Activated CD8-positive, alpha-beta T cell treated with anti-CD3 and anti-CD28 coated beads for 36 hours (primary cell): ENCODE measurements around the gene RAPGEF1. TPM values are rescaled to one million over a fixed set of nuclear protein-coding genes. Genes with fewer than 3 reads are reported as not detected.

Experiments used
- ATAC-seq: fragments of 200-7000 bp; cut with Tn5 transposase; one replicate; pipeline ENCODE4 v1.10.0; 2021; ENCODE audit warnings: mild to moderate bottlenecking, moderate library complexity
- CTCF ChIA-PET: fragments of 350-600 bp; sonication (Branson Sonifier 250); formaldehyde crosslinking; loops from one replicate; lab custom pipeline; 2021; ENCODE audit warnings: antibody characterized with exemption; lab: Charles Lee
- POLR2A ChIA-PET: fragments of 350-600 bp; sonication (Branson Sonifier 250); formaldehyde crosslinking; loops from one replicate; lab custom pipeline; 2021; ENCODE audit warnings: antibody characterized with exemption; lab: Charles Lee
- DNase-seq: peaks from one replicate; pipeline ENCODE4 v3.0.0-alpha.2; 2020
- H3K27ac Mint-ChIP-seq: one replicate; pipeline ENCODE4 v1.8.0; 2021; ENCODE audit warnings: mild to moderate bottlenecking, mixed read lengths
- H3K27me3 Mint-ChIP-seq: one replicate; pipeline ENCODE4 v1.8.0; 2021; ENCODE audit warnings: mixed read lengths
- H3K36me3 Mint-ChIP-seq: one replicate; pipeline ENCODE4 v1.8.0; 2021; ENCODE audit warnings: low read depth, mixed read lengths
- H3K4me1 Mint-ChIP-seq: one replicate; pipeline ENCODE4 v1.8.0; 2021; ENCODE audit warnings: low read depth, mixed read lengths
- H3K4me3 Mint-ChIP-seq: one replicate; pipeline ENCODE4 v1.8.0; 2021; ENCODE audit warnings: mild to moderate bottlenecking, moderate library complexity, mixed read lengths
- H3K9me3 Mint-ChIP-seq: one replicate; pipeline ENCODE4 v1.8.0; 2021; ENCODE audit warnings: mixed read lengths
- intact Hi-C: fragments of 100-400 bp; cut with micrococcal nuclease; formaldehyde crosslinking; loops from one replicate; pipeline ENCODE4 v1.10.0; 2022
- total RNA-seq, 2 experiments: library from RNA; stranded (reverse); gene quantifications; one replicate each; pipeline ENCODE4 v1.2.3, GENCODE V29; 2021
- TF ChIP-seq, protein P1 (sequence below): fragments of 200-600 bp; IDR thresholded peaks from one replicate; pipeline ENCODE4 v1.8.0; 2022; ENCODE audit warnings: antibody characterized with exemption, mild to moderate bottlenecking

RAPGEF1 gene
- total RNA-seq, 2 experiments from 2014 or later = 84.5 to 85.2 TPM

DNA sequence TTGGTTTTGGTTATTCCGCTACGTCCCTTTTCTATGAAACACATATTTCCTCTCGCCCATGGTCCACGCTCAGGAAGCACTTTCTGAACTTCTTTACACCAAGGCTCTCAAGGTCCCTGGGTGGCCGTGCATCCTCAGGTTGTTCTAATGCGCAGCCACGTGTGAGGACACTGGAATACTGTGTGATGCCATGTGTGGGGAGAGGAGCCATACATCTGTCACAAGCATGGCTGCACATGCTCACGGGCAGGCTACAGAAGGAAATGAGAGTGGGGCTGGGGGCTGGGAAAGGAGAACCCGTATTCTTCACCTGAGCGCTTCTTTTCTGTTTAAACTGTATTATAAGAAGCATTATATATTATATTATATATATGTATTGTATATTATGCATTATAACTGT, 157.8 kb downstream of the RAPGEF1 start:
- Mint-ChIP-seq H3K27ac (no peak overlapping the region), H3K4me1 (peaks cover 48% of the 10 kb centered on the region), H3K36me3 (peaks cover 41% of the 10 kb centered on the region), H3K9me3 (no peaks in the 10 kb centered on the region), H3K4me3 (no peak overlapping the region), H3K27me3 (no peaks in the 10 kb centered on the region)
- no peak for DNase-seq
- ChIA-PET POLR2A (no interaction called here), CTCF (no interaction called here)
- ATAC-seq = no peak
- TF ChIP-seq, protein P1, sequence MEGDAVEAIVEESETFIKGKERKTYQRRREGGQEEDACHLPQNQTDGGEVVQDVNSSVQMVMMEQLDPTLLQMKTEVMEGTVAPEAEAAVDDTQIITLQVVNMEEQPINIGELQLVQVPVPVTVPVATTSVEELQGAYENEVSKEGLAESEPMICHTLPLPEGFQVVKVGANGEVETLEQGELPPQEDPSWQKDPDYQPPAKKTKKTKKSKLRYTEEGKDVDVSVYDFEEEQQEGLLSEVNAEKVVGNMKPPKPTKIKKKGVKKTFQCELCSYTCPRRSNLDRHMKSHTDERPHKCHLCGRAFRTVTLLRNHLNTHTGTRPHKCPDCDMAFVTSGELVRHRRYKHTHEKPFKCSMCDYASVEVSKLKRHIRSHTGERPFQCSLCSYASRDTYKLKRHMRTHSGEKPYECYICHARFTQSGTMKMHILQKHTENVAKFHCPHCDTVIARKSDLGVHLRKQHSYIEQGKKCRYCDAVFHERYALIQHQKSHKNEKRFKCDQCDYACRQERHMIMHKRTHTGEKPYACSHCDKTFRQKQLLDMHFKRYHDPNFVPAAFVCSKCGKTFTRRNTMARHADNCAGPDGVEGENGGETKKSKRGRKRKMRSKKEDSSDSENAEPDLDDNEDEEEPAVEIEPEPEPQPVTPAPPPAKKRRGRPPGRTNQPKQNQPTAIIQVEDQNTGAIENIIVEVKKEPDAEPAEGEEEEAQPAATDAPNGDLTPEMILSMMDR = no peak
- intact Hi-C loops = no loop called here

DNA sequence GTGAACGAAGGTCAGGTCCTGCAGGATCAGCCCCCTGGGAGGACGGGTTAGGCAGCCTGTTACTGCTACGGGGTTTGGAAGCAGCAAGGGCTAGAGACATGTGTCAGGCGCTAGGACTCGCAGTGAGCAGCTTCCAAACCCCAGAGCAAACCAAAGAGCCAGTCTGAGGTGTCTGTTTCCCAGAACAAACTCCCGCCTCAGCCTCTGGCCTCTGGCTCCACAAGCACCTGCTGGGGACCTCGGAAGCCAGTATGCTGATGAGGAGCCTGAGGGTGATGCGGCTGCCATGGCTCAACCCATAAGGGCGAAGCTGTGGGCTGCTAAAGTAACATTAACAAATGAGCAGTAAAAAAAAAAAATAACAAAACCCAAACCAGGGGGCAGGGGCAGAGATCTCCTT, 159.5 kb downstream of the RAPGEF1 start:
- Mint-ChIP-seq H3K36me3 (peaks cover 38% of the 10 kb centered on the region), H3K27me3 (no peaks in the 10 kb centered on the region), H3K4me1 (peaks cover 39% of the 10 kb centered on the region), H3K27ac (no peak overlapping the region), H3K4me3 (no peak overlapping the region), H3K9me3 (no peaks in the 10 kb centered on the region)
- intact Hi-C loops = no loop called here
- ChIA-PET CTCF (no interaction called here), POLR2A (no interaction called here)
- DNase-seq (no peak), ATAC-seq (no peak)
- TF ChIP-seq, protein P1 = no peak

DNA sequence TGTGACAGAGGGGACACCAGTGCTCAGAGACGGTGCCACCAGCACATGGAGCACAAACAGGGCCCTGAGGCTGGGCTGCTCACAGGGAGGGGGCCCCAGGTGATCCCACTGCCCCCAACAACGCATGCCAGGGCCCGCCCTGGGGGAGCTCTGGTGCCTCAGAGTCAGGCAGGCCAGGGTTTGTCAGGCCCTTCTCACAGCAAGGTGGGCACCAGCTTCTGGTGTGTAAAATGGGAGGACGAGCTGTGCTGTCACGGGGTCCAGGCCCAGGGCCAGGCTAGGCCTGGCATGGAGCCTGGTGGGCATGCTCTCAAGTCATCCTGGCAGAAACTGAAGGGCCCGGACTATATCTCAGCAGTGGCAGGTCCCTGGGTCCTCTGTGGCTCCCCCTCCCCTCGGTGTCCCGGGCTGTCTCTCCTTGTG, 160.1 kb downstream of the RAPGEF1 start:
- Mint-ChIP-seq H3K4me1 (peaks cover 34% of the 10 kb centered on the region), H3K4me3 (no peak overlapping the region), H3K27me3 (no peaks in the 10 kb centered on the region), H3K9me3 (no peaks in the 10 kb centered on the region), H3K27ac (peak overlapping the region; percentile 94), H3K36me3 (peaks cover 33% of the 10 kb centered on the region)
- TF ChIP-seq, protein P1 = no peak
- DNase-seq (no peak), ATAC-seq (no peak)
- intact Hi-C loops = no loop called here
- ChIA-PET POLR2A (interaction anchor here (1.2 kb wide), 1 partner anchor 152 kb away, joined by 4 read pairs; no protein-coding TSS in a partner anchor), CTCF (interaction anchor here (0.9 to 1.3 kb wide), 2 partner anchors 151 to 159 kb away, joined by 3 to 6 read pairs; no protein-coding TSS in a partner anchor)

DNA sequence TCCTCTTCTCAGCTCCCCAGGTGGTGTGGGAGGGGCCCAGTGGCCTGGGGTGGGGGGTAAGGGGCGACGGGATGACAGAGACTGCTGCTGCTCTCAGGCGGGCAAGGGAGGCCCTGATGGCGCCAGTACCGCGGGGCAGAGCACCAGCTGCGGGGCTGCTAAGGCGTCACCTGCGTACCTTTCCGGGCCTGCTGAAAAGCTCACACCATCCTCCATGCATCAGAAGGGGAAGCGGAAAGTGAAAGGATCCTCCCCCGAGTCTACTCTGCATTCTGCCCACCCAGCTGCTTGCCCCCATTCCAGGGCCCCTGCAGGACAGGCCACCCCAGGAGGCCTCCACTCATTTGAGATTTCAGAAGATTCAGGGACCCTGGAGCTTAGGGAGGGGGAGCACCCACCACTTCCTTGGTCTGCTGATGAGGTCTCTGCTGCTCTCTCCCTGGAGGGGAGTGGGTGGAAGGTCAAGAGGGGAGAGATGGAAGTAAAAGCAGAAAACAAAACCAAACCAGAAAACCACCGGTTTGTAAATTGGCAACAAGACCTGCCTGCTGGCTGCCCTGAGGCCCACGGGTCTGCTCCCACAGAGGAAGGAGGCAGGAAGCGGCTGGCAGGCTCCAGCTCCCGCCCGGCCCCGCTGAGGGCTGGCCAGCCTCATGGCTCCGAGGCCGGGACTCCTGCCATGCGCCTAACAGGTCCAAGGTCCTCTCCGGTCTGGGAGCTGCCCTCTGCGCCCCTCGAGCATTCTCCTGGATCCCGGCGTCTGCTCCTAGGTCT, 161.0 kb downstream of the RAPGEF1 start:
- peak overlapping the region; percentile 94 for H3K27ac Mint-ChIP-seq
- DNase-seq = peak; percentile 81
- ChIA-PET POLR2A (interaction anchor here (0.9 to 1.4 kb wide), 6 partner anchors 22 to 153 kb away, joined by 3 to 4 read pairs (median 4); no protein-coding TSS in a partner anchor), CTCF (interaction anchor here (0.9 to 1.3 kb wide), 4 partner anchors 152 to 170 kb away, joined by 3 to 6 read pairs (median 4); partner anchors contain the start of gene RAPGEF1)
- peak; percentile 90 for ATAC-seq
- H3K36me3 Mint-ChIP-seq = peaks cover 32% of the 10 kb centered on the region
- H3K27me3 Mint-ChIP-seq = no peaks in the 10 kb centered on the region
- intact Hi-C loops = no loop called here
- no peaks in the 10 kb centered on the region for H3K9me3 Mint-ChIP-seq
- peak overlapping the region; percentile 33 for H3K4me3 Mint-ChIP-seq
- peaks cover 27% of the 10 kb centered on the region for H3K4me1 Mint-ChIP-seq
- TF ChIP-seq, protein P1 = no peak

DNA sequence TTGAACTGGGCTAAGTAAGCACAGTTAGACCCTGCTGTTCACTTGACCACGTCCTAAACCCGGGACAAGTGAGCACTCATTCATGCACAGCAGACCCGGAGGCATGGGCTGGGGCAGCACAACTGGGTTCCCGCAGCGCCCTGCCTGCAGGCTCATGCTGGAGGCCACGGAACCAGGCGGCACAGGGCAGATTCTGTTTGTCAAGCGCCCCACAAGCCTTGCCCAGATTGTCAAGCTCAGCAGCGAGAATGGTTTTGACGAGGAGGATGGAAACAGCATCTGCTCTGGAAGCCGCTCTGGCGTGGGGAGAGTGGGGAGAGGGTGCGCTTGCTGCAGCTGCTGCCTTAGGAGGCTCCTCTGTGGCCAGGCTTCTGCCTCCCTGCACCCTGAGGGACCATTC, 161.9 kb downstream of the RAPGEF1 start:
- no peak for ATAC-seq
- TF ChIP-seq, protein P1 = no peak
- peaks cover 23% of the 10 kb centered on the region for H3K4me1 Mint-ChIP-seq
- DNase-seq = no peak
- H3K9me3 Mint-ChIP-seq = no peaks in the 10 kb centered on the region
- H3K36me3 Mint-ChIP-seq = peaks cover 32% of the 10 kb centered on the region
- no peaks in the 10 kb centered on the region for H3K27me3 Mint-ChIP-seq
- POLR2A ChIA-PET = interaction anchor here (1.0 to 1.4 kb wide), 2 partner anchors 21 to 53 kb away, joined by 3 to 4 read pairs; no protein-coding TSS in a partner anchor
- intact Hi-C loops = no loop called here
- H3K4me3 Mint-ChIP-seq = no peak overlapping the region
- CTCF ChIA-PET = interaction anchor here (1.0 kb wide), 1 partner anchor 171 kb away, joined by 3 read pairs; no protein-coding TSS in a partner anchor
- H3K27ac Mint-ChIP-seq = peak overlapping the region; percentile 94
